GM12892 (cell line): ENCODE measurements around the gene SLC2A9.

Experiments
- POLR2A ChIP-seq: IDR thresholded peaks from 2 replicates; pipeline ENCODE4 v1.6.1; 2011; ENCODE audit warnings: low read depth, low read length, control low read depth
- POLR2AphosphoS5 ChIP-seq: IDR thresholded peaks from 2 replicates; pipeline ENCODE4 v1.6.1; 2011; ENCODE audit warnings: low read depth, low read length, control low read depth

- no peak for TF ChIP-seq POLR2A
- no peak for TF ChIP-seq POLR2AphosphoS5
Measured at GRCh38 chr4:9953089-9953488, 68.2 kb downstream of the SLC2A9 start.
